Esophagus squamous epithelium (tissue), 4 donors: ENCODE results near the gene LTB4R.

Experiments used
- CTCF ChIP-seq, 6 experiments: fragments of 450-650 bp in 4 of 6; fragments of 200-600 bp in 2 of 6; sonication (generic) in 2 of 6; IDR thresholded peaks; one replicate each; pipeline ENCODE4 v1.5.1; 2016 to 2019; ENCODE audit warnings: antibody characterized with exemption in 6 of 6, mild to moderate bottlenecking in 4 of 6, moderate library complexity in 4 of 6
- POLR2A ChIP-seq, 4 donors: fragments of 450-650 bp; IDR thresholded peaks; one replicate each; pipeline ENCODE4 v1.6.1; 2017; ENCODE audit warnings: antibody characterized with exemption in 4 of 4, mild to moderate bottlenecking in 4 of 4, moderate library complexity in 3 of 4

GRCh38 chr14:24272467-24272866 is 38.8 kb upstream of the LTB4R start:
- TF ChIP-seq CTCF (IDR thresholded peaks at IDR 0.05), result no peak
- no peak for TF ChIP-seq POLR2A (IDR thresholded peaks at IDR 0.05)
